IMR-90 (cell line): ENCODE results near the gene TMCC1.

ENCODE experiments used
- POLR2A ChIP-seq: IDR thresholded peaks from 2 replicates; pipeline ENCODE4 v1.6.1; 2012; ENCODE audit warnings: mild to moderate bottlenecking, low read depth, low read length
- TF ChIP-seq, protein P1 (sequence below): conservative IDR thresholded peaks from 2 replicates; pipeline ENCODE4 v1.5.1; 2012; ENCODE audit warnings: mild to moderate bottlenecking, low read depth, low read length, improper control_type of control experiment

GRCh38 chr3:129618186-129618820 lies 275.2 kb downstream of the TMCC1 start:
- TF ChIP-seq, protein P1, sequence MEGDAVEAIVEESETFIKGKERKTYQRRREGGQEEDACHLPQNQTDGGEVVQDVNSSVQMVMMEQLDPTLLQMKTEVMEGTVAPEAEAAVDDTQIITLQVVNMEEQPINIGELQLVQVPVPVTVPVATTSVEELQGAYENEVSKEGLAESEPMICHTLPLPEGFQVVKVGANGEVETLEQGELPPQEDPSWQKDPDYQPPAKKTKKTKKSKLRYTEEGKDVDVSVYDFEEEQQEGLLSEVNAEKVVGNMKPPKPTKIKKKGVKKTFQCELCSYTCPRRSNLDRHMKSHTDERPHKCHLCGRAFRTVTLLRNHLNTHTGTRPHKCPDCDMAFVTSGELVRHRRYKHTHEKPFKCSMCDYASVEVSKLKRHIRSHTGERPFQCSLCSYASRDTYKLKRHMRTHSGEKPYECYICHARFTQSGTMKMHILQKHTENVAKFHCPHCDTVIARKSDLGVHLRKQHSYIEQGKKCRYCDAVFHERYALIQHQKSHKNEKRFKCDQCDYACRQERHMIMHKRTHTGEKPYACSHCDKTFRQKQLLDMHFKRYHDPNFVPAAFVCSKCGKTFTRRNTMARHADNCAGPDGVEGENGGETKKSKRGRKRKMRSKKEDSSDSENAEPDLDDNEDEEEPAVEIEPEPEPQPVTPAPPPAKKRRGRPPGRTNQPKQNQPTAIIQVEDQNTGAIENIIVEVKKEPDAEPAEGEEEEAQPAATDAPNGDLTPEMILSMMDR = no peak
- TF ChIP-seq POLR2A = no peak
